Posterior vena cava (tissue), 2 donors: ENCODE measurements around the gene RGS10. TPM values are rescaled to one million over a fixed set of nuclear protein-coding genes. Genes with fewer than 3 reads are reported as not detected.
"Not testable (repeated sequence)": the region's sequence is repeated elsewhere in the genome, so short reads cannot be mapped to it uniquely, and the experiment has no call there.

Source experiments
- DNase-seq: peaks from one replicate; pipeline ENCODE4 v3.0.0-alpha.2; 2020; ENCODE audit warnings: low spot score
- intact Hi-C, 2 donors: fragments of 100-400 bp; cut with DNase I; formaldehyde crosslinking; loops; one replicate each; pipeline versions ENCODE4 v1.14.1 to v1.14.2; 2022 to 2023
- total RNA-seq, 2 donors: library from RNA; stranded (reverse); fragmentation: NEBNext Ultra II Directional; extraction: Animal tissue kit (Norgen Biotek cat#: 25700); gene quantifications; one replicate each; pipeline ENCODE4 v1.2.1, GENCODE V29; 2021
- donor health status: DM: yes; HTN: yes; CAD: no.
- donor health status: DM: yes; HTN: yes; CAD: no.

Gene RGS10
- total RNA-seq, 2 donors from 2014 or later, result 13.5 to 21.0 TPM

DNA sequence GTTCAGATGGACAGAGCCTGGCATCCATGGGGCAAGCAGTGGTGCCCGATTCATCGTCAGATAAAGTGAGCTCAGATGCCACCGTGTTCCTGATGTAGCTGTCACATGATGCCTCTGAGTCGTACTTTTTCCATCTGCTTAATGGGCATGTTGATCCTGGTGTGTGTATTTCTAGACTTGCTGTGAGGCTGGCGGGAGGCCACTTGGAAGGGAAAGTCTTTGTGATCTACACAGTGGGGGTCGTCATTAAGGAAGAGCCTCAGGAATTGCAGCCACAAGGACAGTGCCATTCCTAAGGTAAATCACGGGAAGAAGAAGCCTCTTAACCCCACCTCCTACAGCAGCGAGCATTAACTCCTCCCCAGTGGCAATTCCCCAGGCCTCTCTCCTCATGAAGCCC lies 63.0 kb downstream of the RGS10 start:
- intact Hi-C loops, result no loop called here
- no peak for DNase-seq

DNA sequence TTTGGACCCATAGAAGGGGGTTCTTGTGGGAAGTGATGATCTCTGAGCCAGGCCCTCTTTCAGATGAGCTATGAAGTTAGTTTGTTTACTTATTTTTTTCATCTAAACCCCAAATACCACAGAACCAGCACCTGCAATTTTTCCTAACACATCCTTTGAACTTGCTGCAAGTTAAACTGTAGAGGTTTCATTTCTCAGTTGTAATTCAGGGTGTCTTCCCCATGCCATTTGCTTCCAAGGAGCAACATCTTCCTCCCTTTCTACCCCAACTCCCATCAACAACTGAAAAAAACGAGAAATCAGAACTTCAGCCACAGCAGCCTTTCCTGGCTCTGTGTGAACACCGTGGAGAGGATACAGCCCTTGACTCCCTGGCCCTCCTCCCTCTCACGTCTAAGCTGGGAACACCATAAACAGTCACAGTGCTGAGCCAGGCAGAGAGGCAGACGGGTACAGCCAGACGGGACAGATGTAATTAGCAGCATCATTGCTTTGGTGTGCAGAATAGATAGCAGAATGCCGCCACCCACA lies 63.6 kb downstream of the RGS10 start:
- DNase-seq, result no peak
- intact Hi-C loops, result no loop called here

- intact Hi-C loops, result no loop called here
- DNase-seq, result no peak
These were observed 64.3 kb downstream of the RGS10 start for GRCh38 chr10:119478111-119478802.

- DNase-seq, result no peak
- intact Hi-C loops, result no loop called here
These were observed 65.1 kb downstream of the RGS10 start for GRCh38 chr10:119477444-119477843.

DNA sequence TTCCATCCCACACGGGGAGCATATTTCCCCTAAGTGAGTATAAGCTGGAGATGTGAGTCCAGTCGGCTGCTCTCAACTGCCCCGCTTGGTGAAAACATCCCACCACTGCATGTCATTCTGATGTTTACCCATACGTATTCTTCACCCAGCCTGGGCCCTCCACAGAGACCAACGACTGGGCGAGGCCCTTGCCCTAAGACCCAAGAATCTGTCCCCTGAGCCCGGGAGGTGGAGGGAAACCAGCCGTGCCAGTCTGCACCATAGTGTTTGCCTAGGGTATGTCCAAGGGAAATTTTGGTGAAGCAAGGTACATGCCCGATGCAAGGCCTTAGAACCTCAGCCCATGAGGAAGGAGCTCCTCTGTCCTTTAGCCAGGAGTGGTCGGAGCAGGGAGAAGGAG lies 67.9 kb downstream of the RGS10 start:
- intact Hi-C loops, result no loop called here
- no peak for DNase-seq

GRCh38 chr10:119473771-119474170 lies 68.7 kb downstream of the RGS10 start:
- DNase-seq, result no peak
- intact Hi-C loops, result no loop called here

DNA sequence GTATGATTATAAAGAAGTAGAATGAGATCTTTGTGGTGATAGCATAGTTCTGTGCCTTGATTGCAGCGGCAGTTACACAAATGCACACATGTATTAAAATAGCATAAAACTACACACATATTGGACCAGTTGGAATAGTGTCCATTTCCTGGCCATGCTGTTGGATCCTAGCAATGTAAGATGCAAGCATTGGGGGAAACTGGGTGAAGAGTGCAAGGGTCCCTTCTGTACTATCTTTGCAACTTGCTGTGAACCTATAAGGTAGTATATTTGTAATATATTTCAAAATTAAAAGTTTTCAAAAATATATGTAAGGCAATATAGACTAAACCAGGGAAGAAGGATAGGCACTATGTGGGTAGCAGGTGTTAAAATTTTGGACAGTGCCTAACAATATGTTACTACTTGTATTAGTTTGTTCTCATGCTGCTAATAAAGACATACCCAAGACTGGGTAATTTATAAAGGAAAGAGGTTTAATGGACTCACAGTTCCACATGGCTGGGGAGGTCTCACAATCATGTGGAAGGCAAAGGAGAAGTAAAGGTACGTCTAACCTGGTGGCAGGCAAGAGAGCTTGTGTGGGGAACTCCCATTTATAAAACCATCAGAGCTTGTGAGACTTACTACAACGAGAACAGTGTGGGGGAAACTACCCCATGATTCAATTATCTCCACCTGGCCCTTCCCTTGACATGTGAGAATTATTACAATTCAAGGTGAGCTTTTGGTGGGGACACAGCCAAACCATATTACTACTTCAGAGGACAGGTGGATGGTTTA lies 71.4 kb downstream of the RGS10 start:
- no peak for DNase-seq
- intact Hi-C loops, result no loop called here

DNA sequence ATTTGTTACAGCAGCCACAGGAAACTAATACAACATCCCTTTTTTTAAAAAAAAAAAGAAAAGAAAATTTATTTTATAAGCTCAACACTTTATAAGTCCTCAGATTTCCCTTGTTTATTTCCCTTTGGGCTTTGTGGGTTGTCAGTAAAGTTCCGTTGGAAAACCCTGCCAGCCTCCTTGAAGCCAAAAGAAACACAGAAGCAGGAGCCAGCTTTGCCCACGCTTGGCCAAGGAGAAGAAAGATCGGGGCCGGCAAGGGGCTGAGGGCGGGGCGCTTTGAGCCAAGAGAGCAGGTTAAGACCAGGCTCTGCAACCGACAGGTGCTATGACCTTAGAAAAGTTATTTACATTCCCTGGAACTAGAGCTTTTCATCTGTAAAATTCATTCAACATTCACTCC lies 72.7 kb downstream of the RGS10 start:
- intact Hi-C loops, result no loop called here
- no peak for DNase-seq

DNA sequence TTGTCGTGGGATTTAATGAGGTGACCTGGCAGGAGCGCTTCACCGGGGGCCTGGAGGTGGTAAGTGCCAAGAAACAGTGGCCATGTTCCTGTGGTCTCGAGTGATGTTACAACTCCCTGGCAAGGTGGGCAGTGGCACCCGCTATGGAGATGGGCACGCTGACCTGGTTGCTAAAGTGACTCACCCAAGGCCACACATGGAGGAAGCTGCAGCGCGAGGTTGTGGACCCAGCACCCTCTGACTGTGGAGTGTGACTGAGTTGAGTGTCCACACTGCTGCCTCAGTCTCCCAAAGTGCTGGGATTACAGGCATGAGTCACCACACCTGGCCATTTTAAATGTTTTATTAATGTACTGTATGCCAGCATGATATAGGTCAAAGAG lies 73.2 kb downstream of the RGS10 start:
- no peak for DNase-seq
- intact Hi-C loops, result no loop called here

DNA sequence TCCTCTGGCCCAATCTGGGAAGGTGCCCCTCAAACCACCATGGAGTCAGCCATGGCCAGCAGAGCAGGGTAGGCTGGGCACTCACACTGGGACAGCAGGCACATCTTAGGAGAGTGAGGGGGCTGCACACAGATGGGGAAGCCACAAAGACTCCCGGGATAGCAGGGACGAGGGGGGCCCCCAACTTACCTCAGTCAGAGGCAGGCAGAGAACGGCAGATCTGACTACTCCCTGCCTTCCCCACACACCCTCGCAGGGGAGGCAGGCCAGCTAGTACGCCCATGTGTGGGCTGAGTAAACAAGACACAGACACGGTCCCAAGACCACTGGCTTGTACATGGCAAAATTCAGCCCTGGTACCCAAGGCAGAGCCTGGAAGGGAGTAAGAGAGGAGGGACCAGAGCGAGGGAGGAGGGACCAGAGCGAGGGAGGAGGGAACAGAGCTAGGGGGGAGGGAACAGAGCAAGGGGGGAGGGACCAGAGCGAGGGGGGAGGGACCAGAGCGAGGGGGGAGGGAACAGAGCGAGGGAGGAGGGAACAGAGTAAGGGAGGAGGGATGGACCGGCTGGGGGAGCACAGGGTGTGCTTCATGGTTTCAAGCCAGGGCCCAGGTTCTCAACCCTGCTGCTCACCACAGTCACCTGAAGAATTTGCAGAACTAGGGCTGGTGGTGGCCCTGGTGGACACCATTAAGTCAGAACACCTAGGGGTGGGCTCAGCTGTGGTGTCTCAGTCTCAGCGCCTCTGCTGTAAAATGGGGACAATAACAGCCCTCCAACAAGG lies 73.8 kb downstream of the RGS10 start:
- no peak for DNase-seq

GRCh38 chr10:119466655-119467054 lies 75.9 kb downstream of the RGS10 start:
- no peak for DNase-seq
- intact Hi-C loops, result no loop called here

More for the DNA sequence above, 73.8 kb downstream of the RGS10 start:
- intact Hi-C loops, result no loop called here

- no peak for DNase-seq
- intact Hi-C loops, result no loop called here
These were observed 76.4 kb downstream of the RGS10 start for GRCh38 chr10:119466076-119466475.

DNA sequence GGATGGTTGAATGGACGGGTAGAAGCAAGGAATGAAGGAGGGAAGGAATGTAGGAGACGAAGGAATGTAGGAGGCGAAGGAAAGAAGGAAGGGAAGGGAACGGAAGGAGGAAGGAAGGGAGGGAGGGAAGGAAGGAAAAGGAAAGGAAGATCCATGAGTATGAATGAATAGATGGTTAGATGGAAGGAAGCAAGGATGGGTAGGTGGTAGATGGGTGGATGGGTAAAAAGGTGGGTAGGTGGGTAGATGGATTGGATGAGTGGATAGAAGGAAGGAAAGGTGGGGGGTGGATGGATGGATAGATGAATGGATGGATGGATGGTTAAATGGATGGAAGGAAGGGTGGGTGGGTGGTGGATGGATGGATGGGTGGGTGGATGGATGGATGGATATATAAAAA lies 77.4 kb downstream of the RGS10 start:
- no peak for DNase-seq
- intact Hi-C loops, result no loop called here

- DNase-seq, intact Hi-C loops: not testable (repeated sequence)
These were observed 79.3 kb downstream of the RGS10 start for GRCh38 chr10:119463195-119463594.

DNA sequence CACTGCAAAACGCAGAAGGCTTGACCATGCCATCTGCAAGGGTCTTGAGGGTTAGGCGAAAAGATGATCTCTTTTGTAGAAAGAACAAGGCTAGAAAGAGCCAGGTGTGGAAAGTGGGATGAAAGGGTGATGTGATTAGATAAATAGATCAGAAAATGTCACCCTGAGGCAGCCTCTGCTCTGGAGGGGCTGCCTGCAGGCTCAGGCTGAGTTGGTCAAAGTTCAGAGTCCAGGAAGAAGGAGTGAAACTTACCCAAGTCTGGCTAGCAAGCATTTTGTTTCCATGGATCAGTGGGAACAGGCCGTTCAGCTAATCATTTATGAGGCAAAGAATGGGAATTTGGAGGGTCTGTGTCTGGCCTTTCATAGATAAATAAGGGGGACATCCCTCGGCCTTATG lies 79.7 kb downstream of the RGS10 start:
- no peak for DNase-seq
- intact Hi-C loops, result no loop called here

GRCh38 chr10:119461923-119462322 lies 80.6 kb downstream of the RGS10 start:
- no peak for DNase-seq

GRCh38 chr10:119461380-119461779 lies 81.1 kb downstream of the RGS10 start:
- intact Hi-C loops, result no loop called here
- no peak for DNase-seq

More at GRCh38 chr10:119461923-119462322, 80.6 kb downstream of the RGS10 start:
- intact Hi-C loops, result no loop called here

DNA sequence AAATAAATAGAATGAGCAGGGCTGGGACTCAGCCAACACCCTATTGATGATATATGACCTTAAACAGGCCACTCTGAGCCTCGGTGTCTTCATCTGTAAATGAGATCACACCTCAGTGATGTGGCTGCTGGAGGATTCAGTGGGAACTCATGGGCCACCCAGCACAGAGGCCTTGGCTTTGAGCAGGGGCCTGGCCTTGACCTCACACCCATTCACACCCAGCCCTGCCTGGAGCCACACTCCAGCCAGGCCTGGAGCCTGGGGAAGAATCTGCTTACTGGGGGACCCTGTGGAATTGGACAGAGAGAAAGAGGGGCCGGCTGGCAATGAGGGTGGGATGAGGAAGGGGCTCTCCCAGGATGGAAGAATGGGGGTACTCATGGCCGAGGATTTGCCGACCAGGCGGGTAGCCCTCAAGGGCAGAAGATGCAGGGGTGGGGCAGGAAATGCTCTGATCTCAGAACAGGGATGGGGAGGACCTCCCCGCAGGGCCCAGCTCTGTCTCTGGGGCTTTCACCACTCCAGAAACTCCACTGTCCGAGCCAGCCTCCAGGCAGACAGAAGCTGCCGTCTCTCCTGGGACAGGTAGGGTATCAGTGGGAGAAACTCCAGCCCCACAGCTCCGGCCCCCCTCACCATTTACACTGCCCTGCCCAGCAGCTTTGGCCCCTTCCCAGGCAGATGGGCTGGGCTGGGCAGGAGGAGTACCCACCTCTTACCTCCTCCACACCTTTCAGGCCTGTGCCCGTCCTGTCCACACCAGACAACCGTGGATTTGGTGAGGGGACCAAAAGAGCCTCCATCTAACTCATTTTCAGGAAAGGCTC lies 81.9 kb downstream of the RGS10 start:
- DNase-seq, result no peak
- intact Hi-C loops, result no loop called here

DNA sequence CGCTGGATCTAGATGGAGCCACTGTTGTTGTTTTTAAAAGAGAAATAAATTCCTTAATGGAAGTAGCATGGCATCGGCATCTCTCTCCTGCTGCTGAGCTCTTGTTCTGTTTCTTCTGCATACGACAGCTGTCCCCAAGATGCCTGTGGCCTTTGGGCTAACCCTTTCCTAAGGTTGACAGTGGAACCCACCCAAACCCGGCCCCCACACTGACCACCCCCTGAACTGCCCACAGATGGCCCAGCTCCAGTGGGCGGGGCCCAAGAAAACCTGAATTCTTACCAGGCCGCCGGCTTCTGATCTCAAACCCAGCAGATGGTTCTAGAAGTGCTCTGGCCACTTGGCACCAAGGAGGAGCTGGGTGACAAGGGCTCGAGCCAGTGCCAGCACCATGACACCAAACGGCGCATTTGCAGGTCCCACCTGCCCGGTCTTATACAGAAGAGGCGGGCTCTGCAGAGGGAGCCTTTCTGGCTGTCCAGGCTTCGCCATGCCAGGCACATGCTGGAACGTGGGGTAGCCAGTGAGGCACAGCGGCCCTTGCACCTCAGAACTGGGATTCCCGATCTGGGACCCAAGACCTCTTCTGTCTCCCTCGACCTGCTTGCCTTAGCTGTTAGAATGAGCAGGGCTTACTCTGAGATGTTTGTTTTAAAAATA lies 82.7 kb downstream of the RGS10 start:
- DNase-seq, result no peak
- intact Hi-C loops, result no loop called here
